Natural killer cell (primary cell): ENCODE results near the gene S100A13. TPM values are rescaled to one million over a fixed set of nuclear protein-coding genes. Genes with fewer than 3 reads are reported as not detected.

Source experiments
- ATAC-seq, 3 donors: fragments of 150-1000 bp in 2 of 3; fragments of 200-7000 bp in 1 of 3; cut with Tn5 transposase; 1 replicate in 1 of 3; 2 replicates in 2 of 3; pipeline ENCODE4 v1.10.0; 2021; ENCODE audit warnings: mild to moderate bottlenecking in 2 of 3, moderate library complexity in 2 of 3
- DNase-seq, 2 donors: peaks; one replicate each; pipeline versions ENCODE4 v3.0.0 to v3.0.0-alpha.2; 2013 to 2021; ENCODE audit warnings: mixed read lengths in 1 of 2
- H3K27ac ChIP-seq: one replicate; pipeline ENCODE4 v1.5.1; 2013; ENCODE audit warnings: mild to moderate bottlenecking, low read length
- H3K27me3 ChIP-seq: one replicate; pipeline ENCODE4 v1.6.1; 2013; ENCODE audit warnings: low read length; ENCODE audit not compliant: control insufficient read depth, insufficient read depth
- H3K36me3 ChIP-seq: one replicate; pipeline ENCODE4 v1.6.1; 2013; ENCODE audit warnings: low read length; ENCODE audit not compliant: control insufficient read depth, insufficient read depth
- H3K4me1 ChIP-seq: one replicate; pipeline ENCODE4 v1.6.1; 2013; ENCODE audit warnings: low read length; ENCODE audit not compliant: control insufficient read depth, insufficient read depth
- H3K4me3 ChIP-seq: one replicate; pipeline ENCODE4 v1.5.1; 2013; ENCODE audit warnings: low read length
- H3K9me3 ChIP-seq: one replicate; pipeline ENCODE4 v1.6.1; 2013; ENCODE audit warnings: low read length; ENCODE audit not compliant: control insufficient read depth, insufficient read depth
- H3K27ac Mint-ChIP-seq, 2 donors: one replicate each; pipeline ENCODE4 v1.8.0; 2022; ENCODE audit warnings: mild to moderate bottlenecking in 2 of 2, mixed read lengths in 2 of 2, moderate library complexity in 1 of 2
- H3K27me3 Mint-ChIP-seq, 2 donors: one replicate each; pipeline ENCODE4 v1.8.0; 2022; ENCODE audit warnings: low read depth in 2 of 2, mixed read lengths in 2 of 2
- H3K36me3 Mint-ChIP-seq: one replicate; pipeline ENCODE4 v1.8.0; 2022; ENCODE audit warnings: mixed read lengths
- H3K4me1 Mint-ChIP-seq, 2 donors: one replicate each; pipeline ENCODE4 v1.8.0; 2022; ENCODE audit warnings: mixed read lengths in 2 of 2
- H3K4me3 Mint-ChIP-seq: one replicate; pipeline ENCODE4 v1.8.0; 2022; ENCODE audit warnings: mild to moderate bottlenecking, moderate library complexity, mixed read lengths
- H3K9me3 Mint-ChIP-seq, 2 donors: one replicate each; pipeline ENCODE4 v1.8.0; 2022; ENCODE audit warnings: mixed read lengths in 2 of 2
- WGBS: methylation state at CpG from one replicate; pipeline ENCODE4 v1.1.7; 2013; ENCODE audit warnings: missing lambda C conversion rate; ENCODE audit not compliant: insufficient coverage; 5-methylcytosine and 5-hydroxymethylcytosine counted together
- intact Hi-C: fragments of 100-400 bp; cut with micrococcal nuclease; formaldehyde crosslinking; loops from one replicate; pipeline ENCODE4 v1.14.2; 2022
- total RNA-seq, 4 donors: library from RNA; stranded (reverse); fragments of 120-200 nt in 1 of 4; gene quantifications; one replicate each; pipeline versions ENCODE4 v1.2.3 to v1.2.4, GENCODE V29; 2013 to 2022
- TF ChIP-seq, protein P1 (sequence below): fragments of 200-600 bp; IDR thresholded peaks from one replicate; pipeline ENCODE4 v1.8.0; 2022; ENCODE audit warnings: antibody characterized with exemption

S100A13 gene
- total RNA-seq, 3 donors from 2014 or later (not counting 1 experiment from before 2014, with no cell fraction given): 4.0 to 5.8 (median 4.1) TPM

- DNase-seq (no peak), ATAC-seq (no peak)
- peaks cover 30% of the 10 kb centered on the region for H3K4me1 ChIP-seq
- H3K36me3 Mint-ChIP-seq: no peaks in the 10 kb centered on the region
- no peak overlapping the region for H3K4me3 Mint-ChIP-seq
- no peak overlapping the region for H3K4me3 ChIP-seq
- H3K9me3 ChIP-seq: no peaks in the 10 kb centered on the region
- no peaks in the 10 kb centered on the region for H3K27me3 ChIP-seq
- no peak overlapping the region for H3K27ac Mint-ChIP-seq
- no peak overlapping the region for H3K27ac ChIP-seq
- intact Hi-C loops: no loop called here
- H3K27me3 Mint-ChIP-seq: peaks cover 0 to 12% of the 10 kb centered on the region in 2 donors
- TF ChIP-seq, protein P1, sequence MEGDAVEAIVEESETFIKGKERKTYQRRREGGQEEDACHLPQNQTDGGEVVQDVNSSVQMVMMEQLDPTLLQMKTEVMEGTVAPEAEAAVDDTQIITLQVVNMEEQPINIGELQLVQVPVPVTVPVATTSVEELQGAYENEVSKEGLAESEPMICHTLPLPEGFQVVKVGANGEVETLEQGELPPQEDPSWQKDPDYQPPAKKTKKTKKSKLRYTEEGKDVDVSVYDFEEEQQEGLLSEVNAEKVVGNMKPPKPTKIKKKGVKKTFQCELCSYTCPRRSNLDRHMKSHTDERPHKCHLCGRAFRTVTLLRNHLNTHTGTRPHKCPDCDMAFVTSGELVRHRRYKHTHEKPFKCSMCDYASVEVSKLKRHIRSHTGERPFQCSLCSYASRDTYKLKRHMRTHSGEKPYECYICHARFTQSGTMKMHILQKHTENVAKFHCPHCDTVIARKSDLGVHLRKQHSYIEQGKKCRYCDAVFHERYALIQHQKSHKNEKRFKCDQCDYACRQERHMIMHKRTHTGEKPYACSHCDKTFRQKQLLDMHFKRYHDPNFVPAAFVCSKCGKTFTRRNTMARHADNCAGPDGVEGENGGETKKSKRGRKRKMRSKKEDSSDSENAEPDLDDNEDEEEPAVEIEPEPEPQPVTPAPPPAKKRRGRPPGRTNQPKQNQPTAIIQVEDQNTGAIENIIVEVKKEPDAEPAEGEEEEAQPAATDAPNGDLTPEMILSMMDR: no peak
- no peaks in the 10 kb centered on the region for H3K9me3 Mint-ChIP-seq
- no peaks in the 10 kb centered on the region for H3K36me3 ChIP-seq
- H3K4me1 Mint-ChIP-seq: peaks cover 22 to 26% of the 10 kb centered on the region in 2 donors
- WGBS: 96% methylated on average over 5 of the region's 5 CpGs
Observed at GRCh38 chr1:153570874-153571273, 56.4 kb downstream of the S100A13 start.

- WGBS: 87% methylated on average over 8 of the region's 8 CpGs
- intact Hi-C loops: no loop called here
- peaks cover 37% of the 10 kb centered on the region for H3K4me1 ChIP-seq
Observed at GRCh38 chr1:153569465-153569864, 57.8 kb downstream of the S100A13 start.

More at GRCh38 chr1:153569465-153569864, 57.8 kb downstream of the S100A13 start:
- DNase-seq (no peak), ATAC-seq (no peak)
- Histone ChIP-seq H3K27me3 (no peaks in the 10 kb centered on the region), H3K27ac (no peak overlapping the region), H3K4me3 (no peak overlapping the region), H3K9me3 (no peaks in the 10 kb centered on the region), H3K36me3 (no peaks in the 10 kb centered on the region)
- H3K4me3 Mint-ChIP-seq: no peak overlapping the region
- peaks cover 0 to 12% of the 10 kb centered on the region in 2 donors for H3K27me3 Mint-ChIP-seq
- peak overlapping the region in 1 of 2 donors; percentile 18 for H3K27ac Mint-ChIP-seq
- no peaks in the 10 kb centered on the region for H3K36me3 Mint-ChIP-seq
- TF ChIP-seq, protein P1: no peak
- H3K9me3 Mint-ChIP-seq: no peaks in the 10 kb centered on the region
- peaks cover 25 to 34% of the 10 kb centered on the region in 2 donors for H3K4me1 Mint-ChIP-seq

Other genes starting within 250 kb of the S100A13 start
- gene S100A8, start 236.4 kb downstream of the S100A13 start, total RNA-seq: 100 to 1,000 TPM in 1 of 3 donors, 10 to 100 TPM in 1, 1 to 10 TPM in 1; 1.8 to 220 (median 75.8) TPM
- gene S100A7A, start 211.0 kb downstream of the S100A13 start, total RNA-seq: not detected
- not detected for gene S100A7, start 166.9 kb downstream of the S100A13 start, total RNA-seq
- gene S100A6, start 91.5 kb downstream of the S100A13 start, total RNA-seq: 100 to 1,000 TPM; 174 to 261 (median 245) TPM
- not detected for gene S100A5, start 86.6 kb downstream of the S100A13 start, total RNA-seq
- gene S100A4, start 81.7 kb downstream of the S100A13 start, total RNA-seq: 100 to 1,000 TPM; 509 to 689 (median 597) TPM
- gene S100A3, start 78.2 kb downstream of the S100A13 start, total RNA-seq: not detected
- not detected for gene S100A2, start 61.7 kb downstream of the S100A13 start, total RNA-seq
- not detected for gene S100A16, start 14.4 kb downstream of the S100A13 start, total RNA-seq
- gene S100A14, start 11.2 kb downstream of the S100A13 start, total RNA-seq: not detected
- gene S100A1, start 929 bp upstream of the S100A13 start, total RNA-seq: not detected
- 100 to 1,000 TPM in 2 of 3 donors, 10 to 100 TPM in 1; 94.7 to 110 (median 106) TPM for gene CHTOP, start 6.6 kb upstream of the S100A13 start, total RNA-seq
- gene SNAPIN, start 31.2 kb upstream of the S100A13 start, total RNA-seq: 10 to 100 TPM; 21.0 to 25.5 (median 23.5) TPM
- gene ILF2, start 43.5 kb upstream of the S100A13 start, total RNA-seq: 100 to 1,000 TPM in 2 of 3 donors, 10 to 100 TPM in 1; 97.6 to 134 (median 110) TPM
- gene NPR1, start 51.2 kb upstream of the S100A13 start, total RNA-seq: not detected
- 10 to 100 TPM; 44.3 to 55.3 (median 44.5) TPM for gene INTS3, start 100.5 kb upstream of the S100A13 start, total RNA-seq
- 100 to 1,000 TPM in 1 of 3 donors, 10 to 100 TPM in 2; 65.3 to 107 (median 89.8) TPM for gene SLC27A3, start 147.9 kb upstream of the S100A13 start, total RNA-seq